Mucosa of descending colon (tissue), 3 donors: ENCODE measurements around the gene NECTIN3. TPM values are rescaled to one million over a fixed set of nuclear protein-coding genes. Genes with fewer than 3 reads are reported as not detected.

Experiments
- ATAC-seq: fragments of 200-7000 bp; cut with Tn5 transposase; one replicate; pipeline ENCODE4 v1.9.1; 2020; ENCODE audit warnings: mild to moderate bottlenecking, moderate library complexity
- DNase-seq, 3 donors: peaks; one replicate each; pipeline ENCODE4 v3.0.0-alpha.2; 2020
- H3K36me3 ChIP-seq: fragments of 200-600 bp; one replicate; pipeline ENCODE4 v1.8.0; 2021; ENCODE audit warnings: low read depth, mild to moderate bottlenecking
- H3K4me1 ChIP-seq: fragments of 200-600 bp; one replicate; pipeline ENCODE4 v1.8.0; 2021; ENCODE audit warnings: low read depth, mild to moderate bottlenecking
- H3K4me3 ChIP-seq: fragments of 200-600 bp; one replicate; pipeline ENCODE4 v1.8.0; 2021; ENCODE audit warnings: mild to moderate bottlenecking
- H3K9me3 ChIP-seq: fragments of 200-600 bp; one replicate; pipeline ENCODE4 v1.8.0; 2021; ENCODE audit warnings: mild to moderate bottlenecking
- CTCF ChIP-seq: fragments of 200-600 bp; IDR thresholded peaks from one replicate; pipeline ENCODE4 v1.8.0; 2022; ENCODE audit warnings: antibody characterized with exemption, mild to moderate bottlenecking
- intact Hi-C, 2 donors: fragments of 100-400 bp; cut with DNase I in 1 of 2; cut with micrococcal nuclease in 1 of 2; formaldehyde crosslinking; loops; one replicate each; pipeline versions ENCODE4 v1.11.0 to v1.11.1; 2022; cut with DNase I, micrococcal nuclease
- total RNA-seq, 3 donors: library from RNA; stranded (reverse); fragmentation: NEBNext Ultra II Directional in 2 of 3; extraction: Animal tissue kit (Norgen Biotek cat#: 25700) in 2 of 3; gene quantifications; one replicate each; pipeline versions ENCODE4 v1.2.1 to v1.2.4, GENCODE V29; 2021 to 2023
- donor health status: DM: no; HTN: no; CAD: no; lungs with moderate emphysema.
- donor health status: DM: no; HTN: no; CAD: no.
- donor health status: DM: no; HTN: yes; CAD: no.

The NECTIN3 gene
- total RNA-seq, 3 donors from 2014 or later, result 36.5 to 60.7 (median 43.8) TPM

- Histone ChIP-seq H3K36me3 (no peaks in the 10 kb centered on the region), H3K9me3 (no peaks in the 10 kb centered on the region), H3K4me3 (no peak overlapping the region), H3K4me1 (no peaks in the 10 kb centered on the region)
- ATAC-seq (no peak), DNase-seq (no peak)
- no peak for TF ChIP-seq CTCF
- intact Hi-C loops, result no loop called here
These were observed 16.4 kb downstream of the NECTIN3 start for GRCh38 chr3:111087924-111088469.

- no peak for TF ChIP-seq CTCF
- Histone ChIP-seq H3K4me3 (no peak overlapping the region), H3K36me3 (no peaks in the 10 kb centered on the region), H3K4me1 (no peaks in the 10 kb centered on the region), H3K9me3 (no peaks in the 10 kb centered on the region)
- DNase-seq, result no peak
- intact Hi-C loops, result no loop called here
- ATAC-seq, result no peak
These were observed 25.0 kb downstream of the NECTIN3 start for GRCh38 chr3:111096487-111097209.

DNA sequence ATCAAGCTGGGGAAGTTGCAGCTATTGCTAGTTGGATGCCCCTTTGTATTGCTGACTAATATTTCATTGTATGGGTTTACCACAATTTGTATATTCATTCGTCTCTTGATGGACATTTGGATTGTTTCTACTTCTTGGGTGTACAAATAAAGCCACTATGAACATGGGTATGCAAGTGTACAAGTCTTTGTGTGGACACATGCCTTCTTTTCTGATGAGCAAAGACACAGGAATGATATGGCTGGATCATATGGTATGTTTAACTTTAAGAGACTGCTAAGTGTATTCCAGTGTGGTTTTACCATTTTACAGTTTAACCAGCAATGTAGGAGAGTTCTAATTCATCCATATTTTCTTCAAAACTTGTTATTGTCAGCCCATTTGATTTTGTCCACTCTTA is 32.2 kb downstream of the NECTIN3 start:
- Histone ChIP-seq H3K4me1 (no peaks in the 10 kb centered on the region), H3K36me3 (no peaks in the 10 kb centered on the region), H3K9me3 (no peaks in the 10 kb centered on the region), H3K4me3 (no peak overlapping the region)
- intact Hi-C loops, result no loop called here
- DNase-seq (no peak), ATAC-seq (no peak)
- no peak for TF ChIP-seq CTCF

DNA sequence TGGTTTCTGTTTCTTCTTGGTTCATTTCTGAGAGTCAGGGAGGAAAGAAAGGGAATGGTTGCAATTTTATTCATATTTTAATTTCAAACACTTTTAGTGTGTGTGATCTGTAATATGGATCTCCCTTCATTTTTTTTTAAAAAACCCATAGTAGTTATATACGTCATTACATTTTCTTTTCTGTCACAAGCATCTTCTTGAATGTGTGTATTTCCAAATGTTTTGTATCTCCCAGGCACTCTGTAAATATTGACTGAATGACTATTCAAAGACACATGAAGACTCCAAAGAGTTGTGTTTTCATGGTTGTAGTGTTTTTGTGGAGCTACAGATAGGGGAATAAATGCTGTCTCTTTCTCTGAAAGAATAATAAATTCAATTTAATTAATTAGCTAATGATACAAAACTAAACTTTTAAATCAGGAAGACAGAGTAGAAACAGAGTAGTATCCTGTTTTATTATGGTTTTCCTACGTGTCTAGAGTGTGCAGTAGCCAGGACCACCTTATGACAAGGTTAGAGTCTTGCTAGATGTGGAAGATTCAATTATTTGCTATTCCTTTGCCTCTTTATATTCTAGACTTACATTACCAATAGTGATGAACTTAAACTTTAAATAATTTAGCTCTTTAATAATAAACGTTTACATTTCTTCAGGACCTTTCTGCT is 35.5 kb downstream of the NECTIN3 start:
- ATAC-seq, result no peak
- Histone ChIP-seq H3K36me3 (no peaks in the 10 kb centered on the region), H3K4me3 (no peak overlapping the region), H3K9me3 (no peaks in the 10 kb centered on the region), H3K4me1 (no peaks in the 10 kb centered on the region)
- TF ChIP-seq CTCF, result no peak
- no peak for DNase-seq
- intact Hi-C loops, result no loop called here

GRCh38 chr3:111107662-111108035 is 36.0 kb downstream of the NECTIN3 start:
- no peaks in the 10 kb centered on the region for H3K4me1 ChIP-seq

More at GRCh38 chr3:111107662-111108035, 36.0 kb downstream of the NECTIN3 start:
- Histone ChIP-seq H3K9me3 (no peaks in the 10 kb centered on the region), H3K36me3 (no peaks in the 10 kb centered on the region), H3K4me3 (no peak overlapping the region)
- intact Hi-C loops, result no loop called here
- TF ChIP-seq CTCF, result no peak
- DNase-seq (no peak), ATAC-seq (no peak)
